NCI-H2107 treated with DMSO at 0.1 percent for 48 hours (cell line): Measurements from ENCODE around the gene SLC6A18.
"Not testable (repeated sequence)": the region's sequence is repeated elsewhere in the genome, so short reads cannot be mapped to it uniquely, and the experiment has no call there.

Experiments used
- DNase-seq: peaks from one replicate; lab custom pipeline; 2025; ENCODE audit not compliant: unreplicated experiment; lab: John Stamatoyannopoulos, UW

The SLC6A18 gene

GRCh38 chr5:1273745-1274144 lies 48.6 kb downstream of the SLC6A18 start:
- no peak for DNase-seq

GRCh38 chr5:1274471-1274870 lies 49.3 kb downstream of the SLC6A18 start:
- DNase-seq: no peak

GRCh38 chr5:1275397-1276391 lies 50.5 kb downstream of the SLC6A18 start:
- DNase-seq: not testable (repeated sequence)

- no peak for DNase-seq
Observed at GRCh38 chr5:1276930-1277329, 51.7 kb downstream of the SLC6A18 start.

- DNase-seq: no peak
Observed at GRCh38 chr5:1277331-1277730, 52.1 kb downstream of the SLC6A18 start.

- DNase-seq: no peak
Observed at GRCh38 chr5:1277781-1278180, 52.6 kb downstream of the SLC6A18 start.

- no peak for DNase-seq
Observed at GRCh38 chr5:1278216-1278615, 53.0 kb downstream of the SLC6A18 start.

- no peak for DNase-seq
Observed at GRCh38 chr5:1278656-1279442, 53.7 kb downstream of the SLC6A18 start.

GRCh38 chr5:1279443-1280151 lies 54.4 kb downstream of the SLC6A18 start:
- DNase-seq: no peak

- DNase-seq: no peak
Observed at GRCh38 chr5:1280177-1281037, 55.2 kb downstream of the SLC6A18 start.

- no peak for DNase-seq
Observed at GRCh38 chr5:1281038-1281882, 56.1 kb downstream of the SLC6A18 start.

GRCh38 chr5:1282131-1282992 lies 57.2 kb downstream of the SLC6A18 start:
- no peak for DNase-seq

GRCh38 chr5:1282993-1283728 lies 58.0 kb downstream of the SLC6A18 start:
- DNase-seq: not testable (repeated sequence)

- DNase-seq: not testable (repeated sequence)
Observed at GRCh38 chr5:1283729-1284041, 58.5 kb downstream of the SLC6A18 start.

- DNase-seq: not testable (repeated sequence)
Observed at GRCh38 chr5:1284336-1284970, 59.3 kb downstream of the SLC6A18 start.

- no peak for DNase-seq
Observed at GRCh38 chr5:1285141-1285540, 60.0 kb downstream of the SLC6A18 start.

- no peak for DNase-seq
Observed at GRCh38 chr5:1285883-1286291, 60.7 kb downstream of the SLC6A18 start.
